K562 (cell line): ENCODE measurements around the gene CFAP53. TPM values are rescaled to one million over a fixed set of nuclear protein-coding genes. Genes with fewer than 3 reads are reported as not detected.
A peak's percentile ranks its signal among the peaks of the same experiment; 100 is the strongest.

Experiments used
- ATF6 ChIP-seq: sonication (generic); formaldehyde crosslinking; IDR thresholded peaks from 2 replicates; pipeline ENCODE4 v1.4.0; 2020; ENCODE audit warnings: mild to moderate bottlenecking, missing genetic modification reagents
- CEBPG ChIP-seq, 3 experiments: fragments of 200-800 bp in 1 of 3; sonication (Bioruptor generic) in 1 of 3; sonication (generic) in 1 of 3; formaldehyde crosslinking in 1 of 3; IDR thresholded peaks in 2 of 3; conservative IDR thresholded peaks in 1 of 3; 2 replicates each; pipeline versions ENCODE4 v1.6.1 to v1.8.0; 2016 to 2022; ENCODE audit warnings: missing compliant biosample characterization in 2 of 3, missing genetic modification characterization in 2 of 3, mild to moderate bottlenecking in 1 of 3, missing genetic modification reagents in 1 of 3
- E2F5 ChIP-seq: sonication (generic); formaldehyde crosslinking; IDR thresholded peaks from 2 replicates; pipeline ENCODE4 v1.8.0; 2022; ENCODE audit warnings: mild to moderate bottlenecking, missing genetic modification reagents
- FOXK2 ChIP-seq, 2 experiments: fragments of 450-650 bp; IDR thresholded peaks in 1 of 2; conservative IDR thresholded peaks in 1 of 2; 2 replicates each; pipeline ENCODE4 v1.6.1; 2016; ENCODE audit warnings: low read depth in 2 of 2, mild to moderate bottlenecking in 1 of 2
- FOXP1 ChIP-seq: sonication (generic); formaldehyde crosslinking; IDR thresholded peaks from 2 replicates; pipeline ENCODE4 v1.8.0; 2022; ENCODE audit warnings: mild to moderate bottlenecking, missing genetic modification reagents
- GMEB1 ChIP-seq: fragments of 250-450 bp; sonication (Bioruptor Pico); IDR thresholded peaks from 2 replicates; pipeline ENCODE4 v1.4.0; 2020; ENCODE audit warnings: mild to moderate bottlenecking
- HDAC2 ChIP-seq: fragments of 450-650 bp; IDR thresholded peaks from 2 replicates; pipeline ENCODE4 v1.6.1; 2016; ENCODE audit warnings: mild to moderate bottlenecking
- KLF1 ChIP-seq: fragments of 450-650 bp; IDR thresholded peaks from 2 replicates; pipeline ENCODE4 v1.6.1; 2016; ENCODE audit warnings: missing genetic modification characterization, missing compliant biosample characterization
- NRF1 ChIP-seq, 2 experiments: fragments of 450-650 bp; IDR thresholded peaks in 1 of 2; conservative IDR thresholded peaks in 1 of 2; 2 replicates each; pipeline ENCODE4 v1.6.1; 2014; ENCODE audit warnings: mild to moderate bottlenecking in 2 of 2
- PML ChIP-seq: IDR thresholded peaks from 2 replicates; pipeline ENCODE4 v1.6.1; 2012; ENCODE audit warnings: low read length, inconsistent platforms
- RERE ChIP-seq: sonication (generic); formaldehyde crosslinking; IDR thresholded peaks from 2 replicates; pipeline ENCODE4 v1.8.0; 2023; ENCODE audit warnings: missing genetic modification reagents, mild to moderate bottlenecking, borderline replicate concordance
- ZNF165 ChIP-seq: fragments of 250-450 bp; sonication (Bioruptor Pico); IDR thresholded peaks from 2 replicates; pipeline ENCODE4 v1.4.0; 2020; ENCODE audit warnings: borderline replicate concordance
- ZNF280B ChIP-seq: fragments of 250-450 bp; sonication (Bioruptor Pico); IDR thresholded peaks from 2 replicates; pipeline ENCODE4 v1.5.1; 2021; ENCODE audit warnings: mild to moderate bottlenecking
- polyA plus RNA-seq, 8 experiments: library from polyadenylated mRNA; depleted of rRNA in 4 of 8; stranded (reverse) in 5 of 8; unstranded in 3 of 8; fragments of >200 nt; fragmentation: Nextera tagmentation in 2 of 8; fragmentation: Illumina TruSeq in 1 of 8; extraction: Ambion mirVana in 2 of 8; extraction: Trizol in 1 of 8; gene quantifications; 2 replicates each; pipeline versions ENCODE4 v1.2.1 to v1.2.3, GENCODE V29; 2011 to 2014; ENCODE audit warnings: inconsistent platforms in 1 of 8, missing spikeins in 1 of 8
- total RNA-seq, 7 experiments: library from RNA; depleted of rRNA in 6 of 7; stranded (reverse); fragments of >200 nt in 6 of 7; fragmentation: Illumina TruSeq in 2 of 7; extraction: Trizol in 2 of 7; gene quantifications; 2 replicates each; pipeline versions ENCODE4 v1.2.1 to v1.2.3, GENCODE V29; 2011 to 2021; ENCODE audit warnings: low replicate concordance in 1 of 7

Gene CFAP53
- total and polyA plus RNA-seq, 9 of the 15 experiments (the other 6 are each of a cell fraction or from before 2014, with no cell fraction given) = 0.21 to 1.9 (median 1.2) TPM

GRCh38 chr18:50287441-50288347 is 21.4 kb upstream of the CFAP53 start, which contains the start of gene CXXC1 (continued):
- TF ChIP-seq HDAC2 (peak; percentile 68), NRF1 (conservative IDR thresholded peaks at IDR 0.05 in 1 of 2, IDR thresholded peaks at IDR 0.05 in 1 of 2) (peak; percentile 91 to 94), FOXP1 (CRISPR knock-in tag) (no peak), RERE (no peak), KLF1 (tag) (0 out of 2 replicates have a peak, but pooled peaks have one; percentile 26), CEBPG (CRISPR knock-in tag; IDR thresholded peaks at IDR 0.05) (peak; percentile 62; the same call in 1 of the 2 replicates), CEBPG (tag; conservative IDR thresholded peaks at IDR 0.05 in 1 of 2, IDR thresholded peaks at IDR 0.05 in 1 of 2) (0 out of 4 replicates have a peak, but pooled peaks of 1 of the 2 experiments have one; percentile 11), GMEB1 (CRISPR knock-in tag) (peak; percentile 93), ZNF280B (no peak), E2F5 (no peak), ZNF165 (CRISPR knock-in tag) (0 out of 2 replicates have a peak, but pooled peaks have one; percentile 31), ATF6 (CRISPR knock-in tag) (no peak), PML (0 out of 2 replicates have a peak, but pooled peaks have one; percentile 36), FOXK2 (conservative IDR thresholded peaks at IDR 0.05 in 1 of 2, IDR thresholded peaks at IDR 0.05 in 1 of 2; ENCODE audit: low read depth in 2 of 2) (peak; percentile 35 to 54; a peak in 1 of 4 replicates)
